ENCODE results near the gene KLC4. TPM values are rescaled to one million over a fixed set of nuclear protein-coding genes. Genes with fewer than 3 reads are reported as not detected.

The KLC4 gene
- total and polyA plus RNA-seq, 9 of the 15 experiments (the other 6 are each of a cell fraction or from before 2014, with no cell fraction given) = 1.7 to 16.2 (median 7.7) TPM

DNA sequence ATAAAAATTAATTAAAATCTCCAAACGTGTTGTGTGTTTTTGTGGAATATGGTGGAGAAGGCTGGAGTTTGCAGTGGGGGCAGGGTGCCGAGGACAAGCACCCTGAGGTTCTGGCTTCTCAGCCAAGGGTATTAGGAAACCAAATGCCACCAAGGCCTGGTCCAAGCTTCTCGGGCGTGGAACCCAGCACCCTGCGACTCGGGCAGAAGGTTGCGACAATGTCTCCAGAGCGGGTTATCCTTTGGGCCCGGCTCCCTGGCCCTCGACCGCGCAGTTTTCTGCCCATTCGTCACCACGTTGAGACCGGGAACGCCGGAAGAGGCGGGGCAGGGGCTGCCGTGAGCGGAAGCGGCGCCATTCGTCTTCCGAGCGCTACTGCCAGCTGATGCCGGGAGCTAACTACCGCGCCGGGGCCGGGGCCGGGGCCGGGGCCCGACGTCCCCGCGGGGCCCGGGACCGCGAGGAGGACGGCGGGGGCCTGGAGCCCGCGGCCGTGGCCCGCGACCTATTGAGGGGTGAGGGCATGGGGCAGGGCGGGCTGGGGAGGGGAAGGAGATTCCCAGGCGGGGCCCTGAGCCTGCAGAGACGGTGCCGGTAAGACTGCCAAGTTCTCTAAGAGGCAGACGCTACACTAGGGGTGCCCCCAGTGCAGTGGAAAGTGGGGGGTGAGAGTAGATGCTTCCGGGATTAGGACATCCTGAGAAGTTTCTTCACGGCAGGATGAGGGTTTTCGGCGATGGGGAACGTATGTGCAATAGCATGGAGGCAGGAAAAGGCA lies 38.0 kb upstream of the KLC4 start, which contains the start of gene RRP36 (continued):
- TF ChIP-seq, protein P1, sequence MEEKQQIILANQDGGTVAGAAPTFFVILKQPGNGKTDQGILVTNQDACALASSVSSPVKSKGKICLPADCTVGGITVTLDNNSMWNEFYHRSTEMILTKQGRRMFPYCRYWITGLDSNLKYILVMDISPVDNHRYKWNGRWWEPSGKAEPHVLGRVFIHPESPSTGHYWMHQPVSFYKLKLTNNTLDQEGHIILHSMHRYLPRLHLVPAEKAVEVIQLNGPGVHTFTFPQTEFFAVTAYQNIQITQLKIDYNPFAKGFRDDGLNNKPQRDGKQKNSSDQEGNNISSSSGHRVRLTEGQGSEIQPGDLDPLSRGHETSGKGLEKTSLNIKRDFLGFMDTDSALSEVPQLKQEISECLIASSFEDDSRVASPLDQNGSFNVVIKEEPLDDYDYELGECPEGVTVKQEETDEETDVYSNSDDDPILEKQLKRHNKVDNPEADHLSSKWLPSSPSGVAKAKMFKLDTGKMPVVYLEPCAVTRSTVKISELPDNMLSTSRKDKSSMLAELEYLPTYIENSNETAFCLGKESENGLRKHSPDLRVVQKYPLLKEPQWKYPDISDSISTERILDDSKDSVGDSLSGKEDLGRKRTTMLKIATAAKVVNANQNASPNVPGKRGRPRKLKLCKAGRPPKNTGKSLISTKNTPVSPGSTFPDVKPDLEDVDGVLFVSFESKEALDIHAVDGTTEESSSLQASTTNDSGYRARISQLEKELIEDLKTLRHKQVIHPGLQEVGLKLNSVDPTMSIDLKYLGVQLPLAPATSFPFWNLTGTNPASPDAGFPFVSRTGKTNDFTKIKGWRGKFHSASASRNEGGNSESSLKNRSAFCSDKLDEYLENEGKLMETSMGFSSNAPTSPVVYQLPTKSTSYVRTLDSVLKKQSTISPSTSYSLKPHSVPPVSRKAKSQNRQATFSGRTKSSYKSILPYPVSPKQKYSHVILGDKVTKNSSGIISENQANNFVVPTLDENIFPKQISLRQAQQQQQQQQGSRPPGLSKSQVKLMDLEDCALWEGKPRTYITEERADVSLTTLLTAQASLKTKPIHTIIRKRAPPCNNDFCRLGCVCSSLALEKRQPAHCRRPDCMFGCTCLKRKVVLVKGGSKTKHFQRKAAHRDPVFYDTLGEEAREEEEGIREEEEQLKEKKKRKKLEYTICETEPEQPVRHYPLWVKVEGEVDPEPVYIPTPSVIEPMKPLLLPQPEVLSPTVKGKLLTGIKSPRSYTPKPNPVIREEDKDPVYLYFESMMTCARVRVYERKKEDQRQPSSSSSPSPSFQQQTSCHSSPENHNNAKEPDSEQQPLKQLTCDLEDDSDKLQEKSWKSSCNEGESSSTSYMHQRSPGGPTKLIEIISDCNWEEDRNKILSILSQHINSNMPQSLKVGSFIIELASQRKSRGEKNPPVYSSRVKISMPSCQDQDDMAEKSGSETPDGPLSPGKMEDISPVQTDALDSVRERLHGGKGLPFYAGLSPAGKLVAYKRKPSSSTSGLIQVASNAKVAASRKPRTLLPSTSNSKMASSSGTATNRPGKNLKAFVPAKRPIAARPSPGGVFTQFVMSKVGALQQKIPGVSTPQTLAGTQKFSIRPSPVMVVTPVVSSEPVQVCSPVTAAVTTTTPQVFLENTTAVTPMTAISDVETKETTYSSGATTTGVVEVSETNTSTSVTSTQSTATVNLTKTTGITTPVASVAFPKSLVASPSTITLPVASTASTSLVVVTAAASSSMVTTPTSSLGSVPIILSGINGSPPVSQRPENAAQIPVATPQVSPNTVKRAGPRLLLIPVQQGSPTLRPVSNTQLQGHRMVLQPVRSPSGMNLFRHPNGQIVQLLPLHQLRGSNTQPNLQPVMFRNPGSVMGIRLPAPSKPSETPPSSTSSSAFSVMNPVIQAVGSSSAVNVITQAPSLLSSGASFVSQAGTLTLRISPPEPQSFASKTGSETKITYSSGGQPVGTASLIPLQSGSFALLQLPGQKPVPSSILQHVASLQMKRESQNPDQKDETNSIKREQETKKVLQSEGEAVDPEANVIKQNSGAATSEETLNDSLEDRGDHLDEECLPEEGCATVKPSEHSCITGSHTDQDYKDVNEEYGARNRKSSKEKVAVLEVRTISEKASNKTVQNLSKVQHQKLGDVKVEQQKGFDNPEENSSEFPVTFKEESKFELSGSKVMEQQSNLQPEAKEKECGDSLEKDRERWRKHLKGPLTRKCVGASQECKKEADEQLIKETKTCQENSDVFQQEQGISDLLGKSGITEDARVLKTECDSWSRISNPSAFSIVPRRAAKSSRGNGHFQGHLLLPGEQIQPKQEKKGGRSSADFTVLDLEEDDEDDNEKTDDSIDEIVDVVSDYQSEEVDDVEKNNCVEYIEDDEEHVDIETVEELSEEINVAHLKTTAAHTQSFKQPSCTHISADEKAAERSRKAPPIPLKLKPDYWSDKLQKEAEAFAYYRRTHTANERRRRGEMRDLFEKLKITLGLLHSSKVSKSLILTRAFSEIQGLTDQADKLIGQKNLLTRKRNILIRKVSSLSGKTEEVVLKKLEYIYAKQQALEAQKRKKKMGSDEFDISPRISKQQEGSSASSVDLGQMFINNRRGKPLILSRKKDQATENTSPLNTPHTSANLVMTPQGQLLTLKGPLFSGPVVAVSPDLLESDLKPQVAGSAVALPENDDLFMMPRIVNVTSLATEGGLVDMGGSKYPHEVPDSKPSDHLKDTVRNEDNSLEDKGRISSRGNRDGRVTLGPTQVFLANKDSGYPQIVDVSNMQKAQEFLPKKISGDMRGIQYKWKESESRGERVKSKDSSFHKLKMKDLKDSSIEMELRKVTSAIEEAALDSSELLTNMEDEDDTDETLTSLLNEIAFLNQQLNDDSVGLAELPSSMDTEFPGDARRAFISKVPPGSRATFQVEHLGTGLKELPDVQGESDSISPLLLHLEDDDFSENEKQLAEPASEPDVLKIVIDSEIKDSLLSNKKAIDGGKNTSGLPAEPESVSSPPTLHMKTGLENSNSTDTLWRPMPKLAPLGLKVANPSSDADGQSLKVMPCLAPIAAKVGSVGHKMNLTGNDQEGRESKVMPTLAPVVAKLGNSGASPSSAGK (IDR thresholded peaks at IDR 0.05) = peak; percentile 67; the same call in 1 of the 2 replicates
- peak; percentile 23 for TF ChIP-seq PCBP1 (IDR thresholded peaks at IDR 0.05; ENCODE audit: low read depth, low read length, poor library complexity, severe bottlenecking)
- peak; percentile 37 to 38 for TF ChIP-seq MAZ (CRISPR knock-in tag; conservative IDR thresholded peaks at IDR 0.05 in 1 of 2, IDR thresholded peaks at IDR 0.05 in 1 of 2)
- TF ChIP-seq, protein P2, sequence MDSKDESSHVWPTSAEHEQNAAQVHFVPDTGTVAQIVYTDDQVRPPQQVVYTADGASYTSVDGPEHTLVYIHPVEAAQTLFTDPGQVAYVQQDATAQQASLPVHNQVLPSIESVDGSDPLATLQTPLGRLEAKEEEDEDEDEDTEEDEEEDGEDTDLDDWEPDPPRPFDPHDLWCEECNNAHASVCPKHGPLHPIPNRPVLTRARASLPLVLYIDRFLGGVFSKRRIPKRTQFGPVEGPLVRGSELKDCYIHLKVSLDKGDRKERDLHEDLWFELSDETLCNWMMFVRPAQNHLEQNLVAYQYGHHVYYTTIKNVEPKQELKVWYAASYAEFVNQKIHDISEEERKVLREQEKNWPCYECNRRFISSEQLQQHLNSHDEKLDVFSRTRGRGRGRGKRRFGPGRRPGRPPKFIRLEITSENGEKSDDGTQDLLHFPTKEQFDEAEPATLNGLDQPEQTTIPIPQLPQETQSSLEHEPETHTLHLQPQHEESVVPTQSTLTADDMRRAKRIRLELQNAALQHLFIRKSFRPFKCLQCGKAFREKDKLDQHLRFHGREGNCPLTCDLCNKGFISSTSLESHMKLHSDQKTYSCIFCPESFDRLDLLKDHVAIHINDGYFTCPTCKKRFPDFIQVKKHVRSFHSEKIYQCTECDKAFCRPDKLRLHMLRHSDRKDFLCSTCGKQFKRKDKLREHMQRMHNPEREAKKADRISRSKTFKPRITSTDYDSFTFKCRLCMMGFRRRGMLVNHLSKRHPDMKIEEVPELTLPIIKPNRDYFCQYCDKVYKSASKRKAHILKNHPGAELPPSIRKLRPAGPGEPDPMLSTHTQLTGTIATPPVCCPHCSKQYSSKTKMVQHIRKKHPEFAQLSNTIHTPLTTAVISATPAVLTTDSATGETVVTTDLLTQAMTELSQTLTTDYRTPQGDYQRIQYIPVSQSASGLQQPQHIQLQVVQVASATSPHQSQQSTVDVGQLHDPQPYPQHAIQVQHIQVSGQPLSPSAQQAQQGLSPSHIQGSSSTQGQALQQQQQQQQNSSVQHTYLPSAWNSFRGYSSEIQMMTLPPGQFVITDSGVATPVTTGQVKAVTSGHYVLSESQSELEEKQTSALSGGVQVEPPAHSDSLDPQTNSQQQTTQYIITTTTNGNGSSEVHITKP (IDR thresholded peaks at IDR 0.05; ENCODE audit: partially characterized antibody) = no peak
- TF ChIP-seq, protein P3, sequence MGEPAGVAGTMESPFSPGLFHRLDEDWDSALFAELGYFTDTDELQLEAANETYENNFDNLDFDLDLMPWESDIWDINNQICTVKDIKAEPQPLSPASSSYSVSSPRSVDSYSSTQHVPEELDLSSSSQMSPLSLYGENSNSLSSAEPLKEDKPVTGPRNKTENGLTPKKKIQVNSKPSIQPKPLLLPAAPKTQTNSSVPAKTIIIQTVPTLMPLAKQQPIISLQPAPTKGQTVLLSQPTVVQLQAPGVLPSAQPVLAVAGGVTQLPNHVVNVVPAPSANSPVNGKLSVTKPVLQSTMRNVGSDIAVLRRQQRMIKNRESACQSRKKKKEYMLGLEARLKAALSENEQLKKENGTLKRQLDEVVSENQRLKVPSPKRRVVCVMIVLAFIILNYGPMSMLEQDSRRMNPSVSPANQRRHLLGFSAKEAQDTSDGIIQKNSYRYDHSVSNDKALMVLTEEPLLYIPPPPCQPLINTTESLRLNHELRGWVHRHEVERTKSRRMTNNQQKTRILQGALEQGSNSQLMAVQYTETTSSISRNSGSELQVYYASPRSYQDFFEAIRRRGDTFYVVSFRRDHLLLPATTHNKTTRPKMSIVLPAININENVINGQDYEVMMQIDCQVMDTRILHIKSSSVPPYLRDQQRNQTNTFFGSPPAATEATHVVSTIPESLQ (CRISPR knock-in tag; IDR thresholded peaks at IDR 0.05) = no peak
- TF ChIP-seq, protein P4, sequence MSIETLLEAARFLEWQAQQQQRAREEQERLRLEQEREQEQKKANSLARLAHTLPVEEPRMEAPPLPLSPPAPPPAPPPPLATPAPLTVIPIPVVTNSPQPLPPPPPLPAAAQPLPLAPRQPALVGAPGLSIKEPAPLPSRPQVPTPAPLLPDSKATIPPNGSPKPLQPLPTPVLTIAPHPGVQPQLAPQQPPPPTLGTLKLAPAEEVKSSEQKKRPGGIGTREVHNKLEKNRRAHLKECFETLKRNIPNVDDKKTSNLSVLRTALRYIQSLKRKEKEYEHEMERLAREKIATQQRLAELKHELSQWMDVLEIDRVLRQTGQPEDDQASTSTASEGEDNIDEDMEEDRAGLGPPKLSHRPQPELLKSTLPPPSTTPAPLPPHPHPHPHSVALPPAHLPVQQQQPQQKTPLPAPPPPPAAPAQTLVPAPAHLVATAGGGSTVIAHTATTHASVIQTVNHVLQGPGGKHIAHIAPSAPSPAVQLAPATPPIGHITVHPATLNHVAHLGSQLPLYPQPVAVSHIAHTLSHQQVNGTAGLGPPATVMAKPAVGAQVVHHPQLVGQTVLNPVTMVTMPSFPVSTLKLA (conservative IDR thresholded peaks at IDR 0.05) = peak; percentile 62 to 76
